OCI-LY3 (cell line): Measurements from ENCODE around the gene UBAC2.

Experiments used
- H2AFZ ChIP-seq: fragments of 200-600, 300-600 bp; shearing (Covaris generic); 2 replicates; pipeline ENCODE4 v1.6.0; 2014; ENCODE audit warnings: antibody characterized with exemption, low read depth, low read length
- H3K27ac ChIP-seq: fragments of 200-600, 300-600 bp; sonication (generic); 2 replicates; pipeline ENCODE4 v1.5.1; 2014; ENCODE audit warnings: mild to moderate bottlenecking, low read length, moderate library complexity, mixed read lengths
- H3K27me3 ChIP-seq: fragments of 200-600, 300-600 bp; sonication (generic); 2 replicates; pipeline ENCODE4 v1.6.1; 2014; ENCODE audit warnings: low read depth, low read length, mixed read lengths
- H3K36me3 ChIP-seq: fragments of 200-600, 300-600 bp; sonication (generic); replicated peaks from 2 replicates; pipeline ENCODE3; 2014; ENCODE audit warnings: low read depth, low read length, mixed read lengths
- H3K4me1 ChIP-seq: fragments of 300-600, 200-600 bp; sonication (generic); 2 replicates; pipeline ENCODE4 v1.6.1; 2014; ENCODE audit warnings: low read length, mixed read lengths
- H3K4me2 ChIP-seq: fragments of 200-600, 300-600 bp; sonication (generic); 2 replicates; pipeline ENCODE4 v1.6.1; 2014; ENCODE audit warnings: low read length, mixed read lengths
- H3K4me3 ChIP-seq: fragments of 300-600, 200-600 bp; sonication (generic); 2 replicates; pipeline ENCODE4 v1.5.1; 2014; ENCODE audit warnings: antibody characterized with exemption, mild to moderate bottlenecking, low read length, moderate library complexity
- H3K79me2 ChIP-seq: fragments of 300-600, 200-600 bp; shearing (Covaris generic); 2 replicates; pipeline ENCODE4 v1.6.1; 2014; ENCODE audit warnings: mild to moderate bottlenecking, low read length, mixed read lengths
- H3K9ac ChIP-seq: fragments of 300-600, 200-600 bp; shearing (Covaris generic); 2 replicates; pipeline ENCODE4 v1.6.0; 2014; ENCODE audit warnings: mild to moderate bottlenecking, low read length, moderate library complexity
- H3K9me3 ChIP-seq: fragments of 200-600, 300-600 bp; shearing (Covaris generic); 2 replicates; pipeline ENCODE4 v1.6.1; 2014; ENCODE audit warnings: low read length, mixed read lengths; ENCODE audit not compliant: insufficient read depth
- H4K20me1 ChIP-seq: fragments of 200-600, 300-600 bp; sonication (generic); 2 replicates; pipeline ENCODE4 v1.6.1; 2016; ENCODE audit warnings: low read length, mixed read lengths; ENCODE audit not compliant: insufficient read depth
- CTCF ChIP-seq: fragments of 200-600, 300-600 bp; sonication (generic); IDR thresholded peaks from 2 replicates; pipeline ENCODE4 v1.5.1; 2014; ENCODE audit warnings: antibody characterized with exemption, low read length, low read depth
- EZH2phosphoT487 ChIP-seq: fragments of 200-600 bp; shearing (Covaris generic); IDR thresholded peaks from 2 replicates; pipeline ENCODE4 v1.6.1; 2018; ENCODE audit warnings: antibody characterized with exemption, mixed run types, low read depth

Gene UBAC2

GRCh38 chr13:99323488-99323887, 122.8 kb downstream of the UBAC2 start:
- peaks cover 69% of the 10 kb centered on the region for H3K4me1 ChIP-seq
- H2AFZ ChIP-seq = no peak overlapping the region
- H3K36me3 ChIP-seq = peaks cover 8% of the 10 kb centered on the region

GRCh38 chr13:99326012-99326411, 125.4 kb downstream of the UBAC2 start:
- H3K4me3 ChIP-seq = peak overlapping the region; percentile 6; the same call in 1 of the 2 replicates
- H2AFZ ChIP-seq = no peak overlapping the region
- TF ChIP-seq EZH2phosphoT487 (no peak), CTCF (no peak)

More at GRCh38 chr13:99323488-99323887, 122.8 kb downstream of the UBAC2 start:
- H3K4me2 ChIP-seq = peak overlapping the region; percentile 95
- peaks cover 5% of the 10 kb centered on the region; the same call in 1 of the 2 replicates for H3K9me3 ChIP-seq
- peak overlapping the region; percentile 86 for H3K9ac ChIP-seq
- H4K20me1 ChIP-seq = no peaks in the 10 kb centered on the region
- H3K27me3 ChIP-seq = no peaks in the 10 kb centered on the region
- peak overlapping the region; percentile 98 for H3K27ac ChIP-seq
- H3K4me3 ChIP-seq = peak overlapping the region; percentile 67
- TF ChIP-seq CTCF = no peak
- no peak for TF ChIP-seq EZH2phosphoT487
- no peaks in the 10 kb centered on the region for H3K79me2 ChIP-seq

GRCh38 chr13:99327126-99327525, 126.5 kb downstream of the UBAC2 start:
- no peak overlapping the region for H3K4me2 ChIP-seq
- no peaks in the 10 kb centered on the region for H3K79me2 ChIP-seq
- no peak overlapping the region for H3K4me3 ChIP-seq
- H2AFZ ChIP-seq = no peak overlapping the region
- H4K20me1 ChIP-seq = no peaks in the 10 kb centered on the region
- H3K4me1 ChIP-seq = peaks cover 47% of the 10 kb centered on the region
- no peak for TF ChIP-seq EZH2phosphoT487
- no peak for TF ChIP-seq CTCF
- H3K36me3 ChIP-seq = peaks cover 13% of the 10 kb centered on the region
- no peak overlapping the region for H3K27ac ChIP-seq
- H3K27me3 ChIP-seq = 0 out of 2 replicates have a peak, but pooled peaks cover 8% of the 10 kb centered on the region
- peaks cover 10% of the 10 kb centered on the region; the same call in 1 of the 2 replicates for H3K9me3 ChIP-seq
- no peak overlapping the region for H3K9ac ChIP-seq

More at GRCh38 chr13:99326012-99326411, 125.4 kb downstream of the UBAC2 start:
- Histone ChIP-seq H3K79me2 (no peaks in the 10 kb centered on the region), H3K36me3 (peaks cover 13% of the 10 kb centered on the region), H3K4me2 (peak overlapping the region; percentile 51), H3K9ac (no peak overlapping the region), H3K27ac (no peak overlapping the region), H4K20me1 (no peaks in the 10 kb centered on the region), H3K9me3 (peaks cover 10% of the 10 kb centered on the region; the same call in 1 of the 2 replicates), H3K4me1 (peaks cover 57% of the 10 kb centered on the region), H3K27me3 (0 out of 2 replicates have a peak, but pooled peaks cover 5% of the 10 kb centered on the region)

GRCh38 chr13:99327761-99328160, 127.1 kb downstream of the UBAC2 start:
- Histone ChIP-seq H3K4me2 (no peak overlapping the region), H3K9me3 (peaks cover 12% of the 10 kb centered on the region; the same call in 1 of the 2 replicates), H3K27ac (no peak overlapping the region)

More at GRCh38 chr13:99327761-99328160, 127.1 kb downstream of the UBAC2 start:
- H3K9ac ChIP-seq = no peak overlapping the region
- no peak overlapping the region for H3K4me3 ChIP-seq
- no peaks in the 10 kb centered on the region for H3K79me2 ChIP-seq
- H3K27me3 ChIP-seq = 0 out of 2 replicates have a peak, but pooled peaks cover 8% of the 10 kb centered on the region
- TF ChIP-seq EZH2phosphoT487 (no peak), CTCF (no peak)
- H4K20me1 ChIP-seq = no peaks in the 10 kb centered on the region
- peaks cover 42% of the 10 kb centered on the region for H3K4me1 ChIP-seq
- no peak overlapping the region for H2AFZ ChIP-seq
- H3K36me3 ChIP-seq = peaks cover 13% of the 10 kb centered on the region
